ENCODE data around the gene SH2D2A. TPM values are rescaled to one million over a fixed set of nuclear protein-coding genes. Genes with fewer than 3 reads are reported as not detected.
A peak's percentile ranks its signal among the peaks of the same experiment; 100 is the strongest.

The SH2D2A gene
- total RNA-seq, 4 donors from 2014 or later = 2.2 to 6.5 (median 3.7) TPM

- DNase-seq (ENCODE audit: low spot score) (no peak), ATAC-seq (ENCODE audit: low FRiP score) (peak; percentile 91)
- TF ChIP-seq CTCF (IDR thresholded peaks at IDR 0.05) = no peak
Observed at GRCh38 chr1:156781585-156782186, 35.0 kb downstream of the SH2D2A start.

GRCh38 chr1:156777573-156777972, 39.1 kb downstream of the SH2D2A start:
- no peak for TF ChIP-seq CTCF (IDR thresholded peaks at IDR 0.05)
- no peak for DNase-seq (ENCODE audit: low spot score)
- ATAC-seq (ENCODE audit: low FRiP score) = no peak

GRCh38 chr1:156776942-156777341, 39.7 kb downstream of the SH2D2A start:
- DNase-seq (ENCODE audit: low spot score) (no peak), ATAC-seq (ENCODE audit: low FRiP score) (no peak)
- TF ChIP-seq CTCF (IDR thresholded peaks at IDR 0.05) = no peak

GRCh38 chr1:156775799-156776198, 40.8 kb downstream of the SH2D2A start:
- TF ChIP-seq CTCF (IDR thresholded peaks at IDR 0.05) = no peak
- DNase-seq (ENCODE audit: low spot score) (no peak), ATAC-seq (ENCODE audit: low FRiP score) (no peak)

GRCh38 chr1:156773607-156774006, 43.0 kb downstream of the SH2D2A start:
- TF ChIP-seq CTCF (IDR thresholded peaks at IDR 0.05) = no peak
- DNase-seq (ENCODE audit: low spot score) = no peak
- no peak for ATAC-seq (ENCODE audit: low FRiP score)

GRCh38 chr1:156772728-156773497, 43.7 kb downstream of the SH2D2A start:
- no peak for TF ChIP-seq CTCF (IDR thresholded peaks at IDR 0.05)
- no peak for DNase-seq (ENCODE audit: low spot score)
- no peak for ATAC-seq (ENCODE audit: low FRiP score)

DNA sequence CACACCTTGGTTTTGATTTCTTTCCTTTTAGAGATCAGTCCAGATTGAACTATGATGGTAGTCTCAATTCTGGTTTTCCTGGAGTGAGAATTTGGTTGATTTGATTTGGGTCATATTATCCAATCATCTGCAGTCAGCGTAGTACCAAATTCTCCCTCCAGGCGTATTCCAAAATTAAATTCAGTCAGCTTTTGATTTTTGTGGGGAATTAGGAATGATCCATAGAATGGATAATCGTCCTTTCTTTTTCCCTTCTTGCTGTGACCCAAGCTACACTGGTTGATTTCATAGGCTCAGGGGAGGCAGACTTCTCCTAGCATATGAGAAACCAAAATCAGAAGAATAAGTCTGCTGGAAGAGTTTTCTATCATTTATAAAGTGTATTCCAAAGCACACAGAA, 44.4 kb downstream of the SH2D2A start:
- ATAC-seq (ENCODE audit: low FRiP score) (no peak), DNase-seq (ENCODE audit: low spot score) (no peak)
- no peak for TF ChIP-seq CTCF (IDR thresholded peaks at IDR 0.05)

Data from omental fat pad (tissue), 4 donors.